HepG2 (cell line): Measurements from ENCODE around the gene MRGPRF. TPM values are rescaled to one million over a fixed set of nuclear protein-coding genes. Genes with fewer than 3 reads are reported as not detected.

Experiments used
- ATAC-seq: fragments of 200-7000 bp; cut with Tn5 transposase; 3 replicates; pipeline ENCODE4 v1.9.1; 2020; ENCODE audit warnings: mild to moderate bottlenecking, moderate library complexity
- BruUV-seq: library from RNA; stranded (reverse); fragments of 400-500 nt; replicated peaks from 2 replicates; lab custom pipeline; 2021; lab: Mats Ljungman, UMichigan
- CTCF ChIA-PET: fragments of 300-600 bp; formaldehyde crosslinking; extraction: SDS; loops from one replicate; lab custom pipeline; 2021; ENCODE audit warnings: low total read pairs, inconsistent platforms, low intra/inter-chr PET ratio; lab: Yijun Ruan, JAX
- POLR2A ChIA-PET: fragments of 350-600 bp; sonication (Branson Sonifier 250); formaldehyde crosslinking; loops from one replicate; lab custom pipeline; 2020; ENCODE audit warnings: antibody characterized with exemption, inconsistent platforms; lab: Yijun Ruan, JAX
- DNase-seq: peaks from one replicate; pipeline ENCODE4 v3.0.0-alpha.2; 2015; ENCODE audit warnings: low spot score
- FAIRE-seq: peaks from 3 replicates; lab custom pipeline; 2011; peaks lifted over from hg19 to GRCh38; lab: Jason Lieb, UNC
- H2AFZ ChIP-seq: one replicate; pipeline ENCODE4 v1.6.1; 2011; ENCODE audit warnings: low read length, inconsistent platforms
- H3K27ac ChIP-seq: fragments of 300-600 bp; 3 replicates; pipeline ENCODE4 v1.8.0; 2011; ENCODE audit warnings: mixed run types, mild to moderate bottlenecking, mixed read lengths, low read length, inconsistent platforms; ENCODE audit not compliant: insufficient read depth; ENCODE audit errors: extremely low read length
- H3K27me3 ChIP-seq, 2 experiments: fragments of 200-600 bp in 1 of 2; 2 replicates in 1 of 2; 3 replicates in 1 of 2; pipeline versions ENCODE4 v1.6.0 to v1.8.0; 2011; ENCODE audit warnings: low read length in 2 of 2, mild to moderate bottlenecking in 2 of 2, moderate library complexity in 2 of 2, inconsistent platforms in 1 of 2; ENCODE audit not compliant: insufficient read depth in 2 of 2, control insufficient read depth in 1 of 2
- H3K36me3 ChIP-seq, 2 experiments: fragments of 200-600 bp in 1 of 2; replicated peaks in 1 of 2; 2 replicates in 1 of 2; 3 replicates in 1 of 2; pipeline versions ENCODE4 v1.5.1 to v1.8.0; 2011; ENCODE audit warnings: low read length in 2 of 2, inconsistent platforms in 1 of 2; ENCODE audit not compliant: insufficient read depth in 2 of 2, control insufficient read depth in 1 of 2
- H3K4me1 ChIP-seq: 2 replicates; pipeline ENCODE4 v1.5.1; 2012; ENCODE audit warnings: low read length, inconsistent platforms; ENCODE audit not compliant: insufficient read depth
- H3K4me2 ChIP-seq: 2 replicates; pipeline ENCODE4 v1.6.0; 2011; ENCODE audit warnings: low read depth, low read length, inconsistent platforms
- H3K4me3 ChIP-seq, 3 experiments: fragments of 200-600 bp in 1 of 3; sonication (generic), shearing (Covaris generic) in 1 of 3; replicated peaks in 1 of 3; 2 replicates each; pipeline ENCODE4 v1.5.1; 2011 to 2016; ENCODE audit warnings: low read length in 3 of 3, inconsistent platforms in 2 of 3, low read depth in 2 of 3, mild to moderate bottlenecking in 2 of 3, control low read depth in 1 of 3, mixed read lengths in 1 of 3; ENCODE audit not compliant: insufficient read depth in 1 of 3
- H3K79me2 ChIP-seq: one replicate; pipeline ENCODE4 v1.6.1; 2011; ENCODE audit warnings: low read length, inconsistent platforms; ENCODE audit not compliant: insufficient read depth
- H3K9ac ChIP-seq: 2 replicates; pipeline ENCODE4 v1.6.0; 2011; ENCODE audit warnings: mild to moderate bottlenecking, low read depth, low read length, inconsistent platforms; ENCODE audit not compliant: insufficient read depth
- H3K9me3 ChIP-seq: 2 replicates; pipeline ENCODE4 v1.5.1; 2012; ENCODE audit warnings: mild to moderate bottlenecking, low read length
- H4K20me1 ChIP-seq: 2 replicates; pipeline ENCODE4 v1.6.0; 2011; ENCODE audit warnings: inconsistent platforms, mild to moderate bottlenecking, low read length, moderate library complexity; ENCODE audit not compliant: insufficient read depth
- HCFC1 ChIP-seq: fragments of 150-350 bp; IDR thresholded peaks from 2 replicates; pipeline ENCODE4 v1.6.1; 2014; ENCODE audit warnings: low read depth, low read length
- HMG20A ChIP-seq: IDR thresholded peaks from 2 replicates; pipeline ENCODE4 v1.6.1; 2016; ENCODE audit warnings: borderline replicate concordance
- MED1 ChIP-seq: sonication (generic); formaldehyde crosslinking; IDR thresholded peaks from 2 replicates; pipeline ENCODE4 v1.4.0; 2020; ENCODE audit warnings: missing genetic modification reagents
- SOX6 ChIP-seq, 2 experiments: fragments of 450-650 bp in 1 of 2; sonication (generic) in 1 of 2; formaldehyde crosslinking in 1 of 2; IDR thresholded peaks; 2 replicates each; pipeline versions ENCODE4 v1.4.0 to v1.6.1; 2017 to 2020; ENCODE audit warnings: antibody characterized with exemption in 1 of 2, mild to moderate bottlenecking in 1 of 2, missing genetic modification reagents in 1 of 2
- ZNF10 ChIP-seq: sonication (generic); formaldehyde crosslinking; IDR thresholded peaks from 2 replicates; pipeline ENCODE4 v1.4.0; 2020; ENCODE audit warnings: mild to moderate bottlenecking, low read depth, missing genetic modification reagents, borderline replicate concordance
- ZNF276 ChIP-seq: sonication (generic); formaldehyde crosslinking; IDR thresholded peaks from 2 replicates; pipeline ENCODE4 v1.4.0; 2020; ENCODE audit warnings: mild to moderate bottlenecking, low read depth, missing genetic modification reagents
- ZNF879 ChIP-seq: sonication (generic); formaldehyde crosslinking; IDR thresholded peaks from 2 replicates; pipeline ENCODE4 v1.8.1; 2023; ENCODE audit warnings: missing genetic modification reagents
- WGBS: methylation state at CpG from one replicate; pipeline ENCODE4 v1.1.6; 2017; ENCODE audit warnings: low lambda C conversion rate; 5-methylcytosine and 5-hydroxymethylcytosine counted together
- in situ Hi-C: cut with HindIII; loops from 2 replicates; pipeline ENCODE4 v1.10.0; 2017; ENCODE audit warnings: low pct_unique_long_range_greater_than_20kb; ENCODE audit not compliant: extremely low pct_ligation_motif_present
- intact Hi-C: fragments of 100-400 bp; cut with micrococcal nuclease; formaldehyde crosslinking; loops from one replicate; pipeline ENCODE4 v1.10.0; 2022; ENCODE audit not compliant: unreplicated experiment
- polyA plus RNA-seq, 8 experiments: library from polyadenylated mRNA; depleted of rRNA in 3 of 8; stranded (reverse) in 7 of 8; unstranded in 1 of 8; fragments of >200 nt; fragmentation: Illumina TruSeq in 4 of 8; extraction: Trizol in 4 of 8; gene quantifications; 2 replicates each; pipeline versions ENCODE4 v1.2.1 to v1.2.3, GENCODE V29; 2011 to 2016; ENCODE audit warnings: low read depth in 4 of 8, missing spikeins in 1 of 8, mixed read lengths in 1 of 8; ENCODE audit not compliant: insufficient read depth in 1 of 8
- total RNA-seq, 5 experiments: library from RNA; depleted of rRNA; stranded (reverse); fragments of >200 nt; fragmentation: Illumina TruSeq; extraction: Trizol; gene quantifications; 2 replicates each; pipeline ENCODE4 v1.2.3, GENCODE V29; 2016; ENCODE audit warnings: low read depth in 1 of 5
- TF ChIP-seq, protein P1 (sequence below): sonication (generic); formaldehyde crosslinking; IDR thresholded peaks from 2 replicates; pipeline ENCODE4 v1.8.0; 2022; ENCODE audit warnings: mild to moderate bottlenecking, missing genetic modification reagents, borderline replicate concordance
- TF ChIP-seq, protein P2 (sequence below): sonication (generic); formaldehyde crosslinking; IDR thresholded peaks from 2 replicates; pipeline ENCODE4 v1.4.0; 2020; ENCODE audit warnings: missing genetic modification reagents, borderline replicate concordance
- TF ChIP-seq, protein P3 (sequence below): sonication (generic); formaldehyde crosslinking; IDR thresholded peaks from 2 replicates; pipeline ENCODE4 v1.4.0; 2020; ENCODE audit warnings: missing genetic modification reagents
- TF ChIP-seq, protein P4 (sequence below): sonication (generic); formaldehyde crosslinking; IDR thresholded peaks from 2 replicates; pipeline ENCODE4 v1.5.0; 2020; ENCODE audit warnings: missing genetic modification reagents

MRGPRF gene
- total and polyA plus RNA-seq, 2 of the 13 experiments (the other 11 are each of a cell fraction or from before 2014, with no cell fraction given), result not detected

- TF ChIP-seq, protein P1, sequence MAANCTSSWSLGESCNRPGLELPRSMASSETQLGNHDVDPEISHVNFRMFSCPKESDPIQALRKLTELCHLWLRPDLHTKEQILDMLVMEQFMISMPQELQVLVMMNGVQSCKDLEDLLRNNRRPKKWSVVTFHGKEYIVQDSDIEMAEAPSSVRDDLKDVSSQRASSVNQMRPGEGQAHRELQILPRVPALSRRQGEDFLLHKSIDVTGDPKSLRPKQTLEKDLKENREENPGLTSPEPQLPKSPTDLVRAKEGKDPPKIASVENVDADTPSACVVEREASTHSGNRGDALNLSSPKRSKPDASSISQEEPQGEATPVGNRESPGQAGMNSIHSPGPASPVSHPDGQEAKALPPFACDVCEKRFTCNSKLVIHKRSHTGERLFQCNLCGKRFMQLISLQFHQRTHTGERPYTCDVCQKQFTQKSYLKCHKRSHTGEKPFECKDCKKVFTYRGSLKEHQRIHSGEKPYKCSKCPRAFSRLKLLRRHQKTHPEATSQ (CRISPR knock-in tag), result no peak
- no peak for TF ChIP-seq ZNF879
- TF ChIP-seq, protein P2, sequence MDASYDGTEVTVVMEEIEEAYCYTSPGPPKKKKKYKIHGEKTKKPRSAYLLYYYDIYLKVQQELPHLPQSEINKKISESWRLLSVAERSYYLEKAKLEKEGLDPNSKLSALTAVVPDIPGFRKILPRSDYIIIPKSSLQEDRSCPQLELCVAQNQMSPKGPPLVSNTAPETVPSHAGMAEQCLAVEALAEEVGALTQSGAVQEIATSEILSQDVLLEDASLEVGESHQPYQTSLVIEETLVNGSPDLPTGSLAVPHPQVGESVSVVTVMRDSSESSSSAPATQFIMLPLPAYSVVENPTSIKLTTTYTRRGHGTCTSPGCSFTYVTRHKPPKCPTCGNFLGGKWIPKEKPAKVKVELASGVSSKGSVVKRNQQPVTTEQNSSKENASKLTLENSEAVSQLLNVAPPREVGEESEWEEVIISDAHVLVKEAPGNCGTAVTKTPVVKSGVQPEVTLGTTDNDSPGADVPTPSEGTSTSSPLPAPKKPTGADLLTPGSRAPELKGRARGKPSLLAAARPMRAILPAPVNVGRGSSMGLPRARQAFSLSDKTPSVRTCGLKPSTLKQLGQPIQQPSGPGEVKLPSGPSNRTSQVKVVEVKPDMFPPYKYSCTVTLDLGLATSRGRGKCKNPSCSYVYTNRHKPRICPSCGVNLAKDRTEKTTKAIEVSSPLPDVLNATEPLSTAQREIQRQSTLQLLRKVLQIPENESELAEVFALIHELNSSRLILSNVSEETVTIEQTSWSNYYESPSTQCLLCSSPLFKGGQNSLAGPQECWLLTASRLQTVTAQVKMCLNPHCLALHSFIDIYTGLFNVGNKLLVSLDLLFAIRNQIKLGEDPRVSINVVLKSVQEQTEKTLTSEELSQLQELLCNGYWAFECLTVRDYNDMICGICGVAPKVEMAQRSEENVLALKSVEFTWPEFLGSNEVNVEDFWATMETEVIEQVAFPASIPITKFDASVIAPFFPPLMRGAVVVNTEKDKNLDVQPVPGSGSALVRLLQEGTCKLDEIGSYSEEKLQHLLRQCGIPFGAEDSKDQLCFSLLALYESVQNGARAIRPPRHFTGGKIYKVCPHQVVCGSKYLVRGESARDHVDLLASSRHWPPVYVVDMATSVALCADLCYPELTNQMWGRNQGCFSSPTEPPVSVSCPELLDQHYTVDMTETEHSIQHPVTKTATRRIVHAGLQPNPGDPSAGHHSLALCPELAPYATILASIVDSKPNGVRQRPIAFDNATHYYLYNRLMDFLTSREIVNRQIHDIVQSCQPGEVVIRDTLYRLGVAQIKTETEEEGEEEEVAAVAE (CRISPR knock-in tag), result no peak
Measured at GRCh38 chr11:69034123-69034867, 21.2 kb upstream of the MRGPRF start (continued).

- Histone ChIP-seq H3K4me2 (no peak overlapping the region), H3K27me3 (peaks cover 1 to 25% of the 10 kb centered on the region in 2 experiments), H4K20me1 (no peaks in the 10 kb centered on the region), H3K79me2 (no peaks in the 10 kb centered on the region), H3K4me3 (no peak overlapping the region), H2AFZ (no peak overlapping the region), H3K9ac (no peak overlapping the region), H3K36me3 (no peaks in the 10 kb centered on the region), H3K4me1 (no peaks in the 10 kb centered on the region), H3K27ac (no peak overlapping the region), H3K9me3 (no peaks in the 10 kb centered on the region)
- no TSS peak for BruUV-seq
- in situ Hi-C loops, result no loop called here
- POLR2A ChIA-PET, result no interaction called here
- CTCF ChIA-PET, result no interaction called here
- no peak; the same call in 2 of the 3 replicates for ATAC-seq
- no peak for FAIRE-seq
- intact Hi-C loops, result no loop called here
- no peak for DNase-seq
- WGBS, result 10% methylated on average over 7 of the region's 11 CpGs
- TF ChIP-seq, protein P3, sequence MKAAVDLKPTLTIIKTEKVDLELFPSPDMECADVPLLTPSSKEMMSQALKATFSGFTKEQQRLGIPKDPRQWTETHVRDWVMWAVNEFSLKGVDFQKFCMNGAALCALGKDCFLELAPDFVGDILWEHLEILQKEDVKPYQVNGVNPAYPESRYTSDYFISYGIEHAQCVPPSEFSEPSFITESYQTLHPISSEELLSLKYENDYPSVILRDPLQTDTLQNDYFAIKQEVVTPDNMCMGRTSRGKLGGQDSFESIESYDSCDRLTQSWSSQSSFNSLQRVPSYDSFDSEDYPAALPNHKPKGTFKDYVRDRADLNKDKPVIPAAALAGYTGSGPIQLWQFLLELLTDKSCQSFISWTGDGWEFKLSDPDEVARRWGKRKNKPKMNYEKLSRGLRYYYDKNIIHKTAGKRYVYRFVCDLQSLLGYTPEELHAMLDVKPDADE (CRISPR knock-in tag), result no peak
- TF ChIP-seq SOX6 (IDR thresholded peaks at IDR 0.05) (no peak), SOX6 (CRISPR knock-in tag; IDR thresholded peaks at IDR 0.05) (no peak), ZNF276 (CRISPR knock-in tag) (no peak), HMG20A (CRISPR knock-in tag) (no peak), ZNF10 (CRISPR knock-in tag) (no peak), HCFC1 (no peak), MED1 (CRISPR knock-in tag) (no peak)
- TF ChIP-seq, protein P4, sequence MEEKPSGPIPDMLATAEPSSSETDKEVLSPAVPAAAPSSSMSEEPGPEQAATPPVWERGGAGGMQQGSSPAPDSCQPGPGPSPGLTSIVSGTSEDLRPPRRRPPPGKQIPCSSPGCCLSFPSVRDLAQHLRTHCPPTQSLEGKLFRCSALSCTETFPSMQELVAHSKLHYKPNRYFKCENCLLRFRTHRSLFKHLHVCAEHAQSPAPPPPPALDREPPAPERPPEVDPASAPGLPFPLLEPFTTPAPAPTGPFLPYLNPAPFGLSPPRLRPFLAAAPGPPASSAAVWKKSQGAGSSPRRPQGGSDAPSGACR, result no peak
Measured at GRCh38 chr11:69033431-69033830, 20.4 kb upstream of the MRGPRF start.
